K562 (cell line): ENCODE measurements around the gene DAB1. TPM values are rescaled to one million over a fixed set of nuclear protein-coding genes. Genes with fewer than 3 reads are reported as not detected.

Experiments
- ATAC-seq: fragments of 200-7000 bp; cut with Tn5 transposase; 3 replicates; pipeline ENCODE4 v1.9.1; 2020; ENCODE audit warnings: moderate library complexity
- BruUV-seq: library from RNA; stranded (reverse); fragments of 400-500 nt; replicated peaks from 2 replicates; lab custom pipeline; 2021; lab: Mats Ljungman, UMichigan
- CTCF ChIA-PET: fragments of 300-600 bp; formaldehyde crosslinking; extraction: SDS; loops from one replicate; lab custom pipeline; 2021; ENCODE audit warnings: low intra/inter-chr PET ratio; lab: Yijun Ruan, JAX
- POLR2A ChIA-PET: fragments of 300-600, 350-650 bp; sonication (Branson Sonifier 250); formaldehyde crosslinking; extraction: SDS; loops from one replicate; lab custom pipeline; 2021; ENCODE audit warnings: antibody characterized with exemption, inconsistent platforms; lab: Yijun Ruan, JAX
- DNase-seq, 4 experiments: peaks; one replicate each; pipeline versions ENCODE4 v3.0.0 to v3.0.0-alpha.2; 2011 to 2018; ENCODE audit warnings: low spot score in 3 of 4, mixed read lengths in 3 of 4; ENCODE audit errors: extremely low read depth in 1 of 4
- FAIRE-seq: peaks from 2 replicates; lab custom pipeline; 2011; peaks lifted over from hg19 to GRCh38; lab: Jason Lieb, UNC
- H2AFZ ChIP-seq: 2 replicates; pipeline ENCODE4 v1.6.0; 2011; ENCODE audit warnings: low read depth, low read length, control low read depth, inconsistent platforms
- H3K27ac ChIP-seq: fragments of 200-600 bp; 3 replicates; pipeline ENCODE4 v1.8.0; 2011; ENCODE audit warnings: low read depth, mild to moderate bottlenecking, control low read depth, inconsistent platforms, low read length, moderate library complexity, mixed read lengths; ENCODE audit errors: extremely low read depth
- H3K27me3 ChIP-seq, 2 experiments: fragments of 300-600 bp in 1 of 2; 2 replicates in 1 of 2; 3 replicates in 1 of 2; pipeline versions ENCODE4 v1.6.0 to v1.8.0; 2011; ENCODE audit warnings: inconsistent platforms in 2 of 2, low read length in 2 of 2, mild to moderate bottlenecking in 1 of 2, mixed read lengths in 1 of 2, moderate library complexity in 1 of 2; ENCODE audit not compliant: control insufficient read depth in 2 of 2, insufficient read depth in 2 of 2
- H3K36me3 ChIP-seq: fragments of 300-600 bp; 3 replicates; pipeline ENCODE4 v1.8.0; 2011; ENCODE audit warnings: mild to moderate bottlenecking, low read length, inconsistent platforms; ENCODE audit not compliant: control insufficient read depth, insufficient read depth
- H3K4me1 ChIP-seq, 2 experiments: fragments of 200-600 bp in 1 of 2; replicated peaks in 1 of 2; 2 replicates in 1 of 2; 3 replicates in 1 of 2; pipeline versions ENCODE4 v1.5.1 to v1.8.0; 2011; ENCODE audit warnings: inconsistent platforms in 2 of 2, low read length in 2 of 2, mild to moderate bottlenecking in 1 of 2, mixed read lengths in 1 of 2, moderate library complexity in 1 of 2; ENCODE audit not compliant: control insufficient read depth in 2 of 2, insufficient read depth in 2 of 2
- H3K4me2 ChIP-seq: 2 replicates; pipeline ENCODE4 v1.6.1; 2011; ENCODE audit warnings: low read length, control low read depth, inconsistent platforms, mixed read lengths; ENCODE audit not compliant: insufficient read depth
- H3K4me3 ChIP-seq: fragments of 200-600 bp; sonication (generic), shearing (Covaris generic); 2 replicates; pipeline ENCODE4 v1.5.1; 2016; ENCODE audit warnings: control low read depth, inconsistent platforms
- H3K79me2 ChIP-seq: fragments of 200-600 bp; 3 replicates; pipeline ENCODE4 v1.8.0; 2011; ENCODE audit warnings: low read length, inconsistent platforms; ENCODE audit not compliant: control insufficient read depth, insufficient read depth
- H3K9ac ChIP-seq, 2 experiments: 2 replicates each; pipeline versions ENCODE4 v1.6.0 to v1.6.1; 2011; ENCODE audit warnings: low read depth in 2 of 2, low read length in 2 of 2, control low read depth in 1 of 2, inconsistent platforms in 1 of 2, mild to moderate bottlenecking in 1 of 2, mixed read lengths in 1 of 2; ENCODE audit not compliant: insufficient read depth in 1 of 2
- H3K9me1 ChIP-seq: one replicate; pipeline ENCODE4 v1.6.0; 2011; ENCODE audit warnings: inconsistent platforms, mild to moderate bottlenecking, low read length, moderate library complexity; ENCODE audit not compliant: control insufficient read depth, insufficient read depth
- H3K9me3 ChIP-seq: replicated peaks from 2 replicates; pipeline ENCODE4 v1.5.1; 2011; ENCODE audit warnings: low read depth, low read length, inconsistent platforms; ENCODE audit not compliant: control insufficient read depth, insufficient read depth
- H4K20me1 ChIP-seq: replicated peaks from 2 replicates; pipeline ENCODE4 v1.6.1; 2011; ENCODE audit warnings: low read length, inconsistent platforms, mixed read lengths; ENCODE audit not compliant: control insufficient read depth, insufficient read depth
- ARID4B ChIP-seq: sonication (generic); formaldehyde crosslinking; IDR thresholded peaks from 2 replicates; pipeline ENCODE4 v1.8.0; 2022; ENCODE audit warnings: mild to moderate bottlenecking, missing genetic modification reagents
- FOS ChIP-seq: IDR thresholded peaks from 3 replicates; pipeline ENCODE4 v1.6.1; 2011; ENCODE audit not compliant: insufficient read length; ENCODE audit errors: extremely low read depth
- HNRNPK ChIP-seq: fragments of 200-400 bp; formaldehyde crosslinking; IDR thresholded peaks from one replicate; pipeline ENCODE4 v1.6.1; 2018; ENCODE audit warnings: mild to moderate bottlenecking, low read depth, low read length; ENCODE audit not compliant: poor library complexity, severe bottlenecking
- JUN ChIP-seq, 2 experiments: sonication (generic) in 1 of 2; formaldehyde crosslinking in 1 of 2; IDR thresholded peaks; 2 replicates each; pipeline versions ENCODE4 v1.6.1 to v1.8.0; 2012 to 2022; ENCODE audit warnings: borderline replicate concordance in 2 of 2, mild to moderate bottlenecking in 2 of 2, improper control_type of control experiment in 1 of 2, low read depth in 1 of 2, low read length in 1 of 2, missing genetic modification reagents in 1 of 2
- KHSRP ChIP-seq: fragments of 450-650 bp; IDR thresholded peaks from 2 replicates; pipeline ENCODE4 v1.6.1; 2017
- POLR3G ChIP-seq: IDR thresholded peaks from 2 replicates; pipeline ENCODE4 v1.6.1; 2011; ENCODE audit not compliant: insufficient read length, insufficient replicate concordance; ENCODE audit errors: extremely low read depth
- SFPQ ChIP-seq: fragments of 200-400 bp; formaldehyde crosslinking; IDR thresholded peaks from 2 replicates; pipeline ENCODE4 v1.6.1; 2017; ENCODE audit warnings: mild to moderate bottlenecking, low read depth, low read length, moderate library complexity
- TRIM28 ChIP-seq: fragments of 450-650 bp; IDR thresholded peaks from 2 replicates; pipeline ENCODE4 v1.6.1; 2017
- ZNF212 ChIP-seq: fragments of 450-650 bp; formaldehyde crosslinking; IDR thresholded peaks from 2 replicates; pipeline ENCODE4 v1.4.0; 2020; ENCODE audit warnings: mild to moderate bottlenecking
- ZNF764 ChIP-seq: fragments of 250-450 bp; sonication (Bioruptor Pico); IDR thresholded peaks from 2 replicates; pipeline ENCODE4 v1.4.0; 2020; ENCODE audit warnings: low read depth, mild to moderate bottlenecking, moderate library complexity
- WGBS: fragments of 100-300 bp; shearing (Covaris generic); methylation state at CpG from one replicate; pipeline ENCODE4 v1.1.6; 2016; ENCODE audit warnings: low coverage, mixed read lengths; ENCODE audit not compliant: insufficient coverage; ENCODE audit errors: missing lambda C conversion rate; 5-methylcytosine and 5-hydroxymethylcytosine counted together
- in situ Hi-C: fragments of 300-500 bp; cut with MboI; formaldehyde crosslinking; loops from 4 replicates; pipeline ENCODE4 v1.15.0; 2018; ENCODE audit warnings: inconsistent platforms, mixed read lengths
- intact Hi-C: fragments of 100-400 bp; cut with micrococcal nuclease; formaldehyde crosslinking; loops from 2 replicates; pipeline ENCODE4 v1.14.2; 2022
- polyA plus RNA-seq, 8 experiments: library from polyadenylated mRNA; depleted of rRNA in 4 of 8; stranded (reverse) in 5 of 8; unstranded in 3 of 8; fragments of >200 nt; fragmentation: Nextera tagmentation in 2 of 8; fragmentation: Illumina TruSeq in 1 of 8; extraction: Ambion mirVana in 2 of 8; extraction: Trizol in 1 of 8; gene quantifications; 2 replicates each; pipeline versions ENCODE4 v1.2.1 to v1.2.3, GENCODE V29; 2011 to 2014; ENCODE audit warnings: inconsistent platforms in 1 of 8, missing spikeins in 1 of 8
- total RNA-seq, 7 experiments: library from RNA; depleted of rRNA in 6 of 7; stranded (reverse); fragments of >200 nt in 6 of 7; fragmentation: Illumina TruSeq in 2 of 7; extraction: Trizol in 2 of 7; gene quantifications; 2 replicates each; pipeline versions ENCODE4 v1.2.1 to v1.2.3, GENCODE V29; 2011 to 2021; ENCODE audit warnings: low replicate concordance in 1 of 7

DAB1 gene
- total and polyA plus RNA-seq, 9 of the 15 experiments (the other 6 are each of a cell fraction or from before 2014, with no cell fraction given) = not detected

- POLR2A ChIA-PET = no interaction called here
- ATAC-seq (no peak), FAIRE-seq (no peak), DNase-seq (no peak)
- Histone ChIP-seq H3K4me1 (no peaks in the 10 kb centered on the region), H3K4me3 (no peak overlapping the region), H3K4me2 (no peak overlapping the region), H4K20me1 (no peaks in the 10 kb centered on the region), H3K9me3 (no peaks in the 10 kb centered on the region), H2AFZ (no peak overlapping the region), H3K79me2 (no peaks in the 10 kb centered on the region), H3K27ac (no peak overlapping the region), H3K9ac (no peak overlapping the region), H3K27me3 (peaks cover 0 to 6% of the 10 kb centered on the region in 2 experiments; a peak in 3 of 5 replicates), H3K36me3 (no peaks in the 10 kb centered on the region), H3K9me1 (no peaks in the 10 kb centered on the region)
- CTCF ChIA-PET = no interaction called here
- TF ChIP-seq TRIM28 = no peak
- no peak for TF ChIP-seq ZNF212
- no peak for TF ChIP-seq ZNF764 (CRISPR knock-in tag)
- no peak for TF ChIP-seq FOS
- TF ChIP-seq KHSRP = no peak
- TF ChIP-seq SFPQ = no peak
- TF ChIP-seq JUN (IDR thresholded peaks at IDR 0.05; ENCODE audit: borderline replicate concordance, low read depth, low read length) = no peak
- no peak for TF ChIP-seq JUN (CRISPR knock-in tag; IDR thresholded peaks at IDR 0.05; ENCODE audit: borderline replicate concordance)
- no peak for TF ChIP-seq ARID4B (CRISPR knock-in tag)
- no peak for TF ChIP-seq POLR3G
- TF ChIP-seq HNRNPK = no peak
- in situ Hi-C loops (no loop called here), intact Hi-C loops (no loop called here)
- WGBS = 1% methylated on average over 3 of the region's 3 CpGs
- BruUV-seq = no TSS peak
Measured at GRCh38 chr1:57250021-57250420, 173.8 kb downstream of the DAB1 start.
